HepG2 (cell line): ENCODE data around the gene SLC27A1. TPM values are rescaled to one million over a fixed set of nuclear protein-coding genes. Genes with fewer than 3 reads are reported as not detected.
"Not testable (repeated sequence)": the region's sequence is repeated elsewhere in the genome, so short reads cannot be mapped to it uniquely, and the experiment has no call there.

Experiments
- ATAC-seq: fragments of 200-7000 bp; cut with Tn5 transposase; 3 replicates; pipeline ENCODE4 v1.9.1; 2020; ENCODE audit warnings: mild to moderate bottlenecking, moderate library complexity
- BruUV-seq: library from RNA; stranded (reverse); fragments of 400-500 nt; replicated peaks from 2 replicates; lab custom pipeline; 2021; lab: Mats Ljungman, UMichigan
- CTCF ChIA-PET: fragments of 300-600 bp; formaldehyde crosslinking; extraction: SDS; loops from one replicate; lab custom pipeline; 2021; ENCODE audit warnings: low total read pairs, inconsistent platforms, low intra/inter-chr PET ratio; lab: Yijun Ruan, JAX
- POLR2A ChIA-PET: fragments of 350-600 bp; sonication (Branson Sonifier 250); formaldehyde crosslinking; loops from one replicate; lab custom pipeline; 2020; ENCODE audit warnings: antibody characterized with exemption, inconsistent platforms; lab: Yijun Ruan, JAX
- DNase-seq: peaks from one replicate; pipeline ENCODE4 v3.0.0-alpha.2; 2015; ENCODE audit warnings: low spot score
- FAIRE-seq: peaks from 3 replicates; lab custom pipeline; 2011; peaks lifted over from hg19 to GRCh38; lab: Jason Lieb, UNC
- H2AFZ ChIP-seq: one replicate; pipeline ENCODE4 v1.6.1; 2011; ENCODE audit warnings: low read length, inconsistent platforms
- H3K27ac ChIP-seq: fragments of 300-600 bp; 3 replicates; pipeline ENCODE4 v1.8.0; 2011; ENCODE audit warnings: mixed run types, mild to moderate bottlenecking, mixed read lengths, low read length, inconsistent platforms; ENCODE audit not compliant: insufficient read depth; ENCODE audit errors: extremely low read length
- H3K27me3 ChIP-seq, 2 experiments: fragments of 200-600 bp in 1 of 2; 2 replicates in 1 of 2; 3 replicates in 1 of 2; pipeline versions ENCODE4 v1.6.0 to v1.8.0; 2011; ENCODE audit warnings: low read length in 2 of 2, mild to moderate bottlenecking in 2 of 2, moderate library complexity in 2 of 2, inconsistent platforms in 1 of 2; ENCODE audit not compliant: insufficient read depth in 2 of 2, control insufficient read depth in 1 of 2
- H3K36me3 ChIP-seq, 2 experiments: fragments of 200-600 bp in 1 of 2; replicated peaks in 1 of 2; 2 replicates in 1 of 2; 3 replicates in 1 of 2; pipeline versions ENCODE4 v1.5.1 to v1.8.0; 2011; ENCODE audit warnings: low read length in 2 of 2, inconsistent platforms in 1 of 2; ENCODE audit not compliant: insufficient read depth in 2 of 2, control insufficient read depth in 1 of 2
- H3K4me1 ChIP-seq: 2 replicates; pipeline ENCODE4 v1.5.1; 2012; ENCODE audit warnings: low read length, inconsistent platforms; ENCODE audit not compliant: insufficient read depth
- H3K4me2 ChIP-seq: 2 replicates; pipeline ENCODE4 v1.6.0; 2011; ENCODE audit warnings: low read depth, low read length, inconsistent platforms
- H3K4me3 ChIP-seq, 3 experiments: fragments of 200-600 bp in 1 of 3; sonication (generic), shearing (Covaris generic) in 1 of 3; replicated peaks in 1 of 3; 2 replicates each; pipeline ENCODE4 v1.5.1; 2011 to 2016; ENCODE audit warnings: low read length in 3 of 3, inconsistent platforms in 2 of 3, low read depth in 2 of 3, mild to moderate bottlenecking in 2 of 3, control low read depth in 1 of 3, mixed read lengths in 1 of 3; ENCODE audit not compliant: insufficient read depth in 1 of 3
- H3K79me2 ChIP-seq: one replicate; pipeline ENCODE4 v1.6.1; 2011; ENCODE audit warnings: low read length, inconsistent platforms; ENCODE audit not compliant: insufficient read depth
- H3K9ac ChIP-seq: 2 replicates; pipeline ENCODE4 v1.6.0; 2011; ENCODE audit warnings: mild to moderate bottlenecking, low read depth, low read length, inconsistent platforms; ENCODE audit not compliant: insufficient read depth
- H3K9me3 ChIP-seq: 2 replicates; pipeline ENCODE4 v1.5.1; 2012; ENCODE audit warnings: mild to moderate bottlenecking, low read length
- H4K20me1 ChIP-seq: 2 replicates; pipeline ENCODE4 v1.6.0; 2011; ENCODE audit warnings: inconsistent platforms, mild to moderate bottlenecking, low read length, moderate library complexity; ENCODE audit not compliant: insufficient read depth
- MAFK ChIP-seq, 2 experiments: IDR thresholded peaks in 1 of 2; conservative IDR thresholded peaks in 1 of 2; 2 replicates each; pipeline ENCODE4 v1.6.1; 2011; ENCODE audit warnings: improper control_type of control experiment in 2 of 2, low read length in 2 of 2
- MED8 ChIP-seq: sonication (generic); formaldehyde crosslinking; IDR thresholded peaks from 2 replicates; pipeline ENCODE4 v1.8.1; 2023; ENCODE audit warnings: mild to moderate bottlenecking, missing genetic modification reagents; ENCODE audit not compliant: insufficient replicate concordance
- PHF21A ChIP-seq: sonication (generic); formaldehyde crosslinking; IDR thresholded peaks from 2 replicates; pipeline ENCODE4 v1.5.0; 2020; ENCODE audit warnings: mild to moderate bottlenecking, missing genetic modification reagents
- SRF ChIP-seq: IDR thresholded peaks from 2 replicates; pipeline ENCODE4 v1.6.1; 2011; ENCODE audit warnings: mild to moderate bottlenecking, low read depth, low read length, moderate library complexity
- ZMYM3 ChIP-seq: sonication (generic); formaldehyde crosslinking; IDR thresholded peaks from 2 replicates; pipeline ENCODE4 v1.5.1; 2020; ENCODE audit warnings: mild to moderate bottlenecking, missing genetic modification reagents
- ZNF12 ChIP-seq: sonication (generic); formaldehyde crosslinking; IDR thresholded peaks from 2 replicates; pipeline ENCODE4 v1.5.0; 2020; ENCODE audit warnings: missing genetic modification reagents
- ZNF121 ChIP-seq: sonication (generic); formaldehyde crosslinking; IDR thresholded peaks from 2 replicates; pipeline ENCODE4 v1.5.0; 2020; ENCODE audit warnings: mild to moderate bottlenecking, missing genetic modification reagents
- ZNF704 ChIP-seq: sonication (generic); formaldehyde crosslinking; IDR thresholded peaks from 2 replicates; pipeline ENCODE4 v1.8.1; 2023; ENCODE audit warnings: mild to moderate bottlenecking, inconsistent platforms, moderate library complexity, missing genetic modification reagents, borderline replicate concordance
- WGBS: methylation state at CpG from one replicate; pipeline ENCODE4 v1.1.6; 2017; ENCODE audit warnings: low lambda C conversion rate; 5-methylcytosine and 5-hydroxymethylcytosine counted together
- in situ Hi-C: cut with HindIII; loops from 2 replicates; pipeline ENCODE4 v1.10.0; 2017; ENCODE audit warnings: low pct_unique_long_range_greater_than_20kb; ENCODE audit not compliant: extremely low pct_ligation_motif_present
- intact Hi-C: fragments of 100-400 bp; cut with micrococcal nuclease; formaldehyde crosslinking; loops from one replicate; pipeline ENCODE4 v1.10.0; 2022; ENCODE audit not compliant: unreplicated experiment
- polyA plus RNA-seq, 8 experiments: library from polyadenylated mRNA; depleted of rRNA in 3 of 8; stranded (reverse) in 7 of 8; unstranded in 1 of 8; fragments of >200 nt; fragmentation: Illumina TruSeq in 4 of 8; extraction: Trizol in 4 of 8; gene quantifications; 2 replicates each; pipeline versions ENCODE4 v1.2.1 to v1.2.3, GENCODE V29; 2011 to 2016; ENCODE audit warnings: low read depth in 4 of 8, missing spikeins in 1 of 8, mixed read lengths in 1 of 8; ENCODE audit not compliant: insufficient read depth in 1 of 8
- total RNA-seq, 5 experiments: library from RNA; depleted of rRNA; stranded (reverse); fragments of >200 nt; fragmentation: Illumina TruSeq; extraction: Trizol; gene quantifications; 2 replicates each; pipeline ENCODE4 v1.2.3, GENCODE V29; 2016; ENCODE audit warnings: low read depth in 1 of 5

The SLC27A1 gene
- total and polyA plus RNA-seq, 2 of the 13 experiments (the other 11 are each of a cell fraction or from before 2014, with no cell fraction given), result 4.1 to 8.8 TPM

- H3K36me3 ChIP-seq, result no peaks in the 10 kb centered on the region
- no peak overlapping the region for H3K4me2 ChIP-seq
- H3K9ac ChIP-seq, result no peak overlapping the region
- peak; percentile 57; the same call in 1 of the 2 replicates for TF ChIP-seq SRF
- no peak for TF ChIP-seq PHF21A
- CTCF ChIA-PET, result no interaction called here
- H3K4me1 ChIP-seq, result peaks cover 44% of the 10 kb centered on the region
- no peaks in the 10 kb centered on the region for H3K9me3 ChIP-seq
- FAIRE-seq (no peak), ATAC-seq (no peak), DNase-seq (no peak)
- no peaks in the 10 kb centered on the region for H4K20me1 ChIP-seq
- no peak overlapping the region for H2AFZ ChIP-seq
- intact Hi-C loops (no loop called here), in situ Hi-C loops (no loop called here)
- H3K4me3 ChIP-seq, result no peak overlapping the region
- BruUV-seq, result no TSS peak
- no peaks in the 10 kb centered on the region for H3K79me2 ChIP-seq
- no peak overlapping the region for H3K27ac ChIP-seq
- POLR2A ChIA-PET, result interaction anchor here (0.5 kb wide), 1 partner anchor 19 kb away, joined by 3 read pairs; no protein-coding TSS in a partner anchor
- H3K27me3 ChIP-seq, result 0 out of 5 replicates have a peak, but pooled peaks cover 0 to 3% of the 10 kb centered on the region in 2 experiments
- WGBS, result 8% methylated on average over 1 of the region's 5 CpGs
Measured at GRCh38 chr19:17549085-17549740, 78.9 kb downstream of the SLC27A1 start.

GRCh38 chr19:17550076-17550667 is 79.8 kb downstream of the SLC27A1 start:
- Histone ChIP-seq H3K4me2 (no peak overlapping the region), H2AFZ (no peak overlapping the region), H3K4me1 (peaks cover 42% of the 10 kb centered on the region), H3K9me3 (no peaks in the 10 kb centered on the region), H4K20me1 (no peaks in the 10 kb centered on the region), H3K4me3 (no peak overlapping the region), H3K27ac (no peak overlapping the region), H3K27me3 (no peaks in the 10 kb centered on the region), H3K36me3 (no peaks in the 10 kb centered on the region), H3K9ac (no peak overlapping the region), H3K79me2 (no peaks in the 10 kb centered on the region)
- TF ChIP-seq MED8 (CRISPR knock-in tag) (no peak), ZNF121 (CRISPR knock-in tag) (peak; percentile 78), ZNF12 (CRISPR knock-in tag) (peak; percentile 97), ZMYM3 (CRISPR knock-in tag) (0 out of 2 replicates have a peak, but pooled peaks have one; percentile 30), MAFK (conservative IDR thresholded peaks at IDR 0.05 in 1 of 2, IDR thresholded peaks at IDR 0.05 in 1 of 2; ENCODE audit: low read length in 2 of 2) (no peak), ZNF704 (CRISPR knock-in tag) (no peak)
- DNase-seq (no peak), FAIRE-seq (no peak), ATAC-seq (no peak)
- ChIA-PET CTCF (no interaction called here), POLR2A (interaction anchor here (0.5 kb wide), 1 partner anchor 20 kb away, joined by 3 read pairs; no protein-coding TSS in a partner anchor)
- in situ Hi-C loops, result no loop called here
- intact Hi-C loops, result no loop called here
- WGBS, result 26% methylated on average over 4 of the region's 4 CpGs
- no TSS peak for BruUV-seq

- in situ Hi-C loops, H3K36me3 ChIP-seq, FAIRE-seq, H3K4me2 ChIP-seq, H4K20me1 ChIP-seq, ATAC-seq, H3K9me3 ChIP-seq, H2AFZ ChIP-seq, DNase-seq, H3K27me3 ChIP-seq, H3K4me3 ChIP-seq, H3K9ac ChIP-seq, CTCF ChIA-PET, intact Hi-C loops, H3K27ac ChIP-seq, BruUV-seq: not testable (repeated sequence)
- peaks cover 45% of the 10 kb centered on the region for H3K4me1 ChIP-seq
- POLR2A ChIA-PET, result interaction anchor here (1.2 kb wide), 1 partner anchor 42 kb away, joined by 6 read pairs; the partner anchor contains the start of gene PGLS
- H3K79me2 ChIP-seq, result peaks cover 15% of the 10 kb centered on the region
- 85% methylated on average over 4 of the region's 4 CpGs for WGBS
Measured at GRCh38 chr19:17552735-17553134, 82.4 kb downstream of the SLC27A1 start.
